ENCODE measurements around the gene CLDN18. TPM values are rescaled to one million over a fixed set of nuclear protein-coding genes. Genes with fewer than 3 reads are reported as not detected.

CLDN18 gene
- polyA plus RNA-seq, 3 donors from 2014 or later, result not detected

- Mint-ChIP-seq H3K4me3 (no peak overlapping the region), H3K9me3 (peaks cover 0 to 1% (median 0%) of the 10 kb centered on the region in 6 donors), H3K27me3 (ENCODE audit: low read depth in 3 of 3) (peaks cover 0 to 8% (median 0%) of the 10 kb centered on the region in 3 donors), H3K4me1 (no peaks in the 10 kb centered on the region), H3K27ac (no peak overlapping the region), H3K36me3 (no peaks in the 10 kb centered on the region)
- no peak for DNase-seq
These were observed 4.3 kb upstream of the CLDN18 start for GRCh38 chr3:138005627-138006026.

GRCh38 chr3:138007898-138008297 lies 2.1 kb upstream of the CLDN18 start:
- H3K36me3 Mint-ChIP-seq, result no peaks in the 10 kb centered on the region
- no peak overlapping the region for H3K27ac Mint-ChIP-seq
- peaks cover 0 to 3% (median 0%) of the 10 kb centered on the region in 6 donors for H3K9me3 Mint-ChIP-seq
- H3K4me1 Mint-ChIP-seq, result no peaks in the 10 kb centered on the region
- no peak for DNase-seq
- peaks cover 0 to 3% (median 3%) of the 10 kb centered on the region in 3 donors for H3K27me3 Mint-ChIP-seq (ENCODE audit: low read depth in 3 of 3)
- no peak overlapping the region for H3K4me3 Mint-ChIP-seq

GRCh38 chr3:138010273-138010590 lies 267 bp downstream of the CLDN18 start:
- Mint-ChIP-seq H3K27ac (no peak overlapping the region), H3K27me3 (ENCODE audit: low read depth in 3 of 3) (peaks cover 0 to 3% (median 3%) of the 10 kb centered on the region in 3 donors), H3K36me3 (no peaks in the 10 kb centered on the region), H3K9me3 (peaks cover 0 to 3% (median 0%) of the 10 kb centered on the region in 6 donors), H3K4me1 (no peaks in the 10 kb centered on the region), H3K4me3 (no peak overlapping the region)
- DNase-seq, result no peak

GRCh38 chr3:138011722-138012121 lies 1.8 kb downstream of the CLDN18 start:
- Mint-ChIP-seq H3K36me3 (no peaks in the 10 kb centered on the region), H3K9me3 (peaks cover 0 to 3% (median 0%) of the 10 kb centered on the region in 6 donors), H3K4me3 (no peak overlapping the region), H3K27ac (no peak overlapping the region), H3K4me1 (no peaks in the 10 kb centered on the region), H3K27me3 (ENCODE audit: low read depth in 3 of 3) (peaks cover 0 to 3% (median 0%) of the 10 kb centered on the region in 3 donors)
- no peak for DNase-seq

- no peak overlapping the region for H3K27ac Mint-ChIP-seq
- H3K4me3 Mint-ChIP-seq, result no peak overlapping the region
- H3K4me1 Mint-ChIP-seq, result no peaks in the 10 kb centered on the region
- DNase-seq, result no peak
- peaks cover 0 to 3% (median 1%) of the 10 kb centered on the region in 3 donors for H3K27me3 Mint-ChIP-seq (ENCODE audit: low read depth in 3 of 3)
- peaks cover 0 to 3% (median 0%) of the 10 kb centered on the region in 6 donors for H3K9me3 Mint-ChIP-seq
- H3K36me3 Mint-ChIP-seq, result no peaks in the 10 kb centered on the region
These were observed 2.6 kb downstream of the CLDN18 start for GRCh38 chr3:138012526-138012925.

GRCh38 chr3:138016065-138016464 lies 6.1 kb downstream of the CLDN18 start:
- no peak for DNase-seq
- Mint-ChIP-seq H3K27ac (no peak overlapping the region), H3K36me3 (no peaks in the 10 kb centered on the region), H3K4me1 (no peaks in the 10 kb centered on the region), H3K4me3 (no peak overlapping the region), H3K9me3 (peaks cover 0 to 5% (median 0%) of the 10 kb centered on the region in 6 donors), H3K27me3 (ENCODE audit: low read depth in 3 of 3) (peaks cover 0 to 4% (median 1%) of the 10 kb centered on the region in 3 donors)

GRCh38 chr3:138019281-138020069 lies 9.5 kb downstream of the CLDN18 start:
- H3K27me3 Mint-ChIP-seq (ENCODE audit: low read depth in 3 of 3), result peaks cover 0 to 2% (median 1%) of the 10 kb centered on the region in 3 donors

GRCh38 chr3:138023754-138024153 lies 13.8 kb downstream of the CLDN18 start:
- peaks cover 0 to 2% (median 0%) of the 10 kb centered on the region in 3 donors for H3K27me3 Mint-ChIP-seq (ENCODE audit: low read depth in 3 of 3)
- peaks cover 0 to 1% (median 0%) of the 10 kb centered on the region in 6 donors for H3K9me3 Mint-ChIP-seq
- H3K27ac Mint-ChIP-seq, result no peak overlapping the region
- H3K4me1 Mint-ChIP-seq, result no peaks in the 10 kb centered on the region
- H3K4me3 Mint-ChIP-seq, result no peak overlapping the region
- no peaks in the 10 kb centered on the region for H3K36me3 Mint-ChIP-seq
- DNase-seq, result no peak

More at GRCh38 chr3:138019281-138020069, 9.5 kb downstream of the CLDN18 start:
- Mint-ChIP-seq H3K27ac (no peak overlapping the region), H3K9me3 (peaks cover 0 to 2% (median 0%) of the 10 kb centered on the region in 6 donors), H3K36me3 (no peaks in the 10 kb centered on the region), H3K4me3 (no peak overlapping the region), H3K4me1 (no peaks in the 10 kb centered on the region)
- DNase-seq, result no peak

- Mint-ChIP-seq H3K4me3 (no peak overlapping the region), H3K27ac (no peak overlapping the region), H3K36me3 (no peaks in the 10 kb centered on the region), H3K4me1 (no peaks in the 10 kb centered on the region), H3K27me3 (ENCODE audit: low read depth in 3 of 3) (no peaks in the 10 kb centered on the region), H3K9me3 (no peaks in the 10 kb centered on the region)
- DNase-seq, result no peak
These were observed 15.6 kb downstream of the CLDN18 start for GRCh38 chr3:138025553-138025952.

GRCh38 chr3:138027821-138028220 lies 17.9 kb downstream of the CLDN18 start:
- no peak overlapping the region for H3K27ac Mint-ChIP-seq
- no peaks in the 10 kb centered on the region for H3K4me1 Mint-ChIP-seq
- no peaks in the 10 kb centered on the region for H3K36me3 Mint-ChIP-seq
- peaks cover 0 to 3% (median 0%) of the 10 kb centered on the region in 3 donors for H3K27me3 Mint-ChIP-seq (ENCODE audit: low read depth in 3 of 3)
- no peaks in the 10 kb centered on the region for H3K9me3 Mint-ChIP-seq
- no peak for DNase-seq
- no peak overlapping the region for H3K4me3 Mint-ChIP-seq

- Mint-ChIP-seq H3K27me3 (ENCODE audit: low read depth in 3 of 3) (peaks cover 0 to 6% (median 0%) of the 10 kb centered on the region in 3 donors), H3K9me3 (no peaks in the 10 kb centered on the region), H3K4me1 (no peaks in the 10 kb centered on the region), H3K27ac (no peak overlapping the region), H3K4me3 (no peak overlapping the region), H3K36me3 (no peaks in the 10 kb centered on the region)
- DNase-seq, result no peak
These were observed 20.8 kb downstream of the CLDN18 start for GRCh38 chr3:138030734-138031280.

GRCh38 chr3:138031536-138031935 lies 21.6 kb downstream of the CLDN18 start:
- H3K27ac Mint-ChIP-seq, result no peak overlapping the region
- H3K4me3 Mint-ChIP-seq, result no peak overlapping the region
- peaks cover 0 to 7% (median 0%) of the 10 kb centered on the region in 3 donors for H3K27me3 Mint-ChIP-seq (ENCODE audit: low read depth in 3 of 3)
- no peak for DNase-seq
- no peaks in the 10 kb centered on the region for H3K36me3 Mint-ChIP-seq
- no peaks in the 10 kb centered on the region for H3K4me1 Mint-ChIP-seq
- H3K9me3 Mint-ChIP-seq, result no peaks in the 10 kb centered on the region

- DNase-seq, result no peak
- no peaks in the 10 kb centered on the region for H3K36me3 Mint-ChIP-seq
- no peak overlapping the region for H3K27ac Mint-ChIP-seq
- peaks cover 0 to 2% (median 0%) of the 10 kb centered on the region in 6 donors for H3K9me3 Mint-ChIP-seq
- H3K4me3 Mint-ChIP-seq, result no peak overlapping the region
- H3K27me3 Mint-ChIP-seq (ENCODE audit: low read depth in 3 of 3), result peaks cover 0 to 7% (median 0%) of the 10 kb centered on the region in 3 donors
- no peaks in the 10 kb centered on the region for H3K4me1 Mint-ChIP-seq
These were observed 22.6 kb downstream of the CLDN18 start for GRCh38 chr3:138032567-138032966.

- Mint-ChIP-seq H3K36me3 (no peaks in the 10 kb centered on the region), H3K27me3 (ENCODE audit: low read depth in 3 of 3) (peaks cover 0 to 9% (median under 1%) of the 10 kb centered on the region in 3 donors), H3K9me3 (peaks cover 0 to 2% (median 0%) of the 10 kb centered on the region in 6 donors), H3K4me3 (no peak overlapping the region), H3K4me1 (no peaks in the 10 kb centered on the region), H3K27ac (no peak overlapping the region)
- no peak for DNase-seq
These were observed 23.3 kb downstream of the CLDN18 start for GRCh38 chr3:138033202-138033691.
